ENCODE data around the gene TRAPPC3L. TPM values are rescaled to one million over a fixed set of nuclear protein-coding genes. Genes with fewer than 3 reads are reported as not detected.

Gene TRAPPC3L
- total and polyA plus RNA-seq, 9 of the 15 experiments (the other 6 are each of a cell fraction or from before 2014, with no cell fraction given), result not detected

- no peak for TF ChIP-seq NR2C1 (IDR thresholded peaks at IDR 0.05)
- no peak for TF ChIP-seq NR2C1 (tag; IDR thresholded peaks at IDR 0.05)
Observed at GRCh38 chr6:116577486-116577885, 32.0 kb upstream of the TRAPPC3L start (continued).

- in situ Hi-C loops (cut with MboI), result no loop called here
- 88% methylated on average over 2 of the region's 2 CpGs for WGBS (ENCODE audit: insufficient coverage, low coverage, missing lambda C conversion rate)
Observed at GRCh38 chr6:116575227-116575626, 29.7 kb upstream of the TRAPPC3L start.

More at GRCh38 chr6:116575227-116575626, 29.7 kb upstream of the TRAPPC3L start:
- Histone ChIP-seq H2AFZ (ENCODE audit: low read depth, low read length) (no peak overlapping the region), H3K27me3 (ENCODE audit: control insufficient read depth in 2 of 2, insufficient read depth in 2 of 2, low read length in 2 of 2) (no peaks in the 10 kb centered on the region), H4K20me1 (replicated peaks; ENCODE audit: control insufficient read depth, insufficient read depth, low read length) (no peaks in the 10 kb centered on the region), H3K4me1 (replicated peaks in 1 of 2; ENCODE audit: control insufficient read depth in 2 of 2, insufficient read depth in 2 of 2, low read length in 2 of 2) (peaks cover 0 to 12% of the 10 kb centered on the region in 2 experiments; a peak in 3 of 5 replicates), H3K27ac (ENCODE audit: extremely low read depth, low read depth, low read length) (no peak overlapping the region), H3K4me3 (no peak overlapping the region), H3K4me2 (ENCODE audit: insufficient read depth, low read length) (no peak overlapping the region), H3K9me1 (ENCODE audit: control insufficient read depth, insufficient read depth, low read length) (no peaks in the 10 kb centered on the region), H3K36me3 (ENCODE audit: control insufficient read depth, insufficient read depth, low read length) (peaks cover 60% of the 10 kb centered on the region), H3K9ac (ENCODE audit: insufficient read depth in 1 of 2, low read depth in 2 of 2, low read length in 2 of 2) (no peak overlapping the region), H3K79me2 (ENCODE audit: control insufficient read depth, insufficient read depth, low read length) (peaks cover 77% of the 10 kb centered on the region), H3K9me3 (replicated peaks; ENCODE audit: control insufficient read depth, insufficient read depth, low read depth, low read length) (no peaks in the 10 kb centered on the region)
- DNase-seq (ENCODE audit: extremely low read depth in 1 of 4, low spot score in 3 of 4) (no peak), FAIRE-seq (no peak), ATAC-seq (no peak)
- ChIA-PET CTCF (ENCODE audit: low intra/inter-chr PET ratio) (no interaction called here), POLR2A (no interaction called here)
- BruUV-seq (replicated peaks), result no TSS peak
- TF ChIP-seq ELF2 (CRISPR knock-in tag; IDR thresholded peaks at IDR 0.05), result no peak
- TF ChIP-seq SIN3B (IDR thresholded peaks at IDR 0.05; ENCODE audit: low read depth), result no peak
- no peak for TF ChIP-seq RBFOX2 (IDR thresholded peaks at IDR 0.05; ENCODE audit: low read depth, low read length)
- no peak for TF ChIP-seq NBN (IDR thresholded peaks at IDR 0.05; ENCODE audit: low read depth)
- TF ChIP-seq TCF15 (CRISPR knock-in tag; IDR thresholded peaks at IDR 0.05), result no peak
- TF ChIP-seq DIDO1 (tag; IDR thresholded peaks at IDR 0.05; ENCODE audit: low read depth), result no peak
- intact Hi-C loops (cut with micrococcal nuclease), result loop anchor here (5.0 kb wide), 1 partner anchor 72 kb away; no protein-coding TSS in a partner anchor
